Measurements from ENCODE around the gene STARD13.
A peak's percentile ranks its signal among the peaks of the same experiment; 100 is the strongest.

GRCh38 chr13:33285420-33286124 is at the start of gene STARD13:
- TF ChIP-seq POLR2A (IDR thresholded peaks at IDR 0.05) (peak; percentile 82), CTCF (IDR thresholded peaks at IDR 0.05) (peak in 3 of 4 experiments; percentile 16 to 72 (median 59))
